CD14-positive monocyte (primary cell): ENCODE results near the gene KIAA0586. TPM values are rescaled to one million over a fixed set of nuclear protein-coding genes. Genes with fewer than 3 reads are reported as not detected.

ENCODE experiments used
- DNase-seq, 3 donors: peaks; one replicate each; pipeline ENCODE4 v3.0.0-alpha.2; 2011 to 2022
- H2AFZ ChIP-seq: 2 replicates; pipeline ENCODE4 v1.6.0; 2012; ENCODE audit warnings: mild to moderate bottlenecking, low read depth, low read length, inconsistent platforms; ENCODE audit not compliant: insufficient read depth, poor library complexity, severe bottlenecking
- H3K27ac ChIP-seq, 2 donors: 1 replicate in 1 of 2; 2 replicates in 1 of 2; pipeline ENCODE4 v1.5.1; 2012 to 2013; ENCODE audit warnings: low read length in 2 of 2, control low read depth in 1 of 2, inconsistent platforms in 1 of 2, low read depth in 1 of 2, mild to moderate bottlenecking in 1 of 2
- H3K27me3 ChIP-seq, 2 donors: one replicate each; pipeline versions ENCODE4 v1.6.0 to v1.6.1; 2011 to 2013; ENCODE audit warnings: low read length in 2 of 2; ENCODE audit not compliant: control insufficient read depth in 2 of 2, insufficient read depth in 2 of 2
- H3K36me3 ChIP-seq, 2 donors: replicated peaks in 1 of 2; 1 replicate in 1 of 2; 2 replicates in 1 of 2; pipeline versions ENCODE4 v1.5.1 to v1.6.1; 2012 to 2013; ENCODE audit warnings: low read length in 2 of 2, control low read depth in 1 of 2, inconsistent platforms in 1 of 2, mild to moderate bottlenecking in 1 of 2; ENCODE audit not compliant: insufficient read depth in 2 of 2, control insufficient read depth in 1 of 2
- H3K4me1 ChIP-seq, 2 donors: 1 replicate in 1 of 2; 2 replicates in 1 of 2; pipeline versions ENCODE4 v1.5.1 to v1.6.1; 2012 to 2013; ENCODE audit warnings: low read length in 2 of 2, control low read depth in 1 of 2, inconsistent platforms in 1 of 2, mild to moderate bottlenecking in 1 of 2, moderate library complexity in 1 of 2; ENCODE audit not compliant: insufficient read depth in 2 of 2, control insufficient read depth in 1 of 2
- H3K4me2 ChIP-seq: replicated peaks from 2 replicates; pipeline ENCODE3; 2012; ENCODE audit warnings: low read length, moderate library complexity, mild to moderate bottlenecking; ENCODE audit not compliant: poor library complexity, severe bottlenecking; ENCODE audit errors: extremely low read depth
- H3K4me3 ChIP-seq, 3 experiments: fragments of 200-600 bp in 1 of 3; sonication (generic) in 1 of 3; replicated peaks in 1 of 3; 1 replicate in 2 of 3; 2 replicates in 1 of 3; pipeline ENCODE4 v1.5.1; 2011 to 2013; ENCODE audit warnings: low read length in 3 of 3, mild to moderate bottlenecking in 3 of 3, control low read depth in 2 of 3, low read depth in 2 of 3, inconsistent platforms in 1 of 3, moderate library complexity in 1 of 3
- H3K79me2 ChIP-seq: 2 replicates; pipeline ENCODE4 v1.6.0; 2012; ENCODE audit warnings: mild to moderate bottlenecking, control low read depth, inconsistent platforms, low read length, moderate library complexity; ENCODE audit not compliant: insufficient read depth
- H3K9ac ChIP-seq: 2 replicates; pipeline ENCODE4 v1.6.0; 2017; ENCODE audit warnings: low read length, mild to moderate bottlenecking; ENCODE audit not compliant: insufficient read depth, poor library complexity, severe bottlenecking
- H3K9me3 ChIP-seq, 2 donors: replicated peaks in 1 of 2; 1 replicate in 1 of 2; 2 replicates in 1 of 2; pipeline versions ENCODE4 v1.5.1 to v1.6.1; 2012 to 2013; ENCODE audit warnings: low read length in 2 of 2, control low read depth in 1 of 2; ENCODE audit not compliant: control insufficient read depth in 1 of 2, insufficient read depth in 1 of 2
- H4K20me1 ChIP-seq: 2 replicates; pipeline ENCODE4 v1.6.0; 2012; ENCODE audit warnings: mild to moderate bottlenecking, low read length, control low read depth, moderate library complexity; ENCODE audit not compliant: insufficient read depth
- H3K27ac Mint-ChIP-seq, 7 donors: one replicate each; pipeline ENCODE4 v1.8.0; 2020; ENCODE audit warnings: mild to moderate bottlenecking in 7 of 7, mixed read lengths in 7 of 7, moderate library complexity in 6 of 7, inconsistent platforms in 2 of 7
- H3K27me3 Mint-ChIP-seq, 3 donors: one replicate each; pipeline ENCODE4 v1.8.0; 2021 to 2022; ENCODE audit warnings: low read depth in 3 of 3, mild to moderate bottlenecking in 3 of 3, mixed read lengths in 3 of 3, moderate library complexity in 3 of 3, inconsistent platforms in 1 of 3
- H3K36me3 Mint-ChIP-seq, 2 donors: one replicate each; pipeline ENCODE4 v1.8.0; 2020; ENCODE audit warnings: mixed read lengths in 2 of 2, inconsistent platforms in 1 of 2, mild to moderate bottlenecking in 1 of 2
- H3K4me1 Mint-ChIP-seq: one replicate; pipeline ENCODE4 v1.8.0; 2020; ENCODE audit warnings: mild to moderate bottlenecking, mixed read lengths
- H3K4me3 Mint-ChIP-seq, 2 donors: one replicate each; pipeline ENCODE4 v1.8.0; 2020; ENCODE audit warnings: mild to moderate bottlenecking in 2 of 2, mixed read lengths in 2 of 2, moderate library complexity in 1 of 2
- H3K9me3 Mint-ChIP-seq, 7 donors: one replicate each; pipeline ENCODE4 v1.8.0; 2020 to 2022; ENCODE audit warnings: mixed read lengths in 7 of 7, mild to moderate bottlenecking in 6 of 7, moderate library complexity in 6 of 7, inconsistent platforms in 2 of 7
- WGBS: methylation state at CpG from one replicate; pipeline ENCODE4 v1.1.5; 2013; ENCODE audit warnings: missing lambda C conversion rate; ENCODE audit not compliant: insufficient coverage; 5-methylcytosine and 5-hydroxymethylcytosine counted together
- intact Hi-C, 2 donors: fragments of 100-400 bp; cut with micrococcal nuclease; formaldehyde crosslinking; loops; one replicate each; pipeline versions ENCODE4 v1.15.0 to v1.15.1; 2023
- polyA plus RNA-seq, 3 donors: library from polyadenylated mRNA; depleted of rRNA in 1 of 3; unstranded in 2 of 3; stranded (reverse) in 1 of 3; fragments of 300-500 nt in 2 of 3; fragments of >200 nt in 1 of 3; fragmentation: Illumina TruSeq in 2 of 3; gene quantifications; 1 replicate in 2 of 3; 2 replicates in 1 of 3; pipeline ENCODE4 v1.2.3, GENCODE V29; 2012 to 2021
- TF ChIP-seq, protein P1 (sequence below): fragments of 200-600 bp; IDR thresholded peaks from one replicate; pipeline ENCODE4 v1.8.0; 2022; ENCODE audit warnings: antibody characterized with exemption, mild to moderate bottlenecking

Gene KIAA0586
- polyA plus RNA-seq, 3 donors, result 3.4 to 7.5 (median 4.4) TPM

DNA sequence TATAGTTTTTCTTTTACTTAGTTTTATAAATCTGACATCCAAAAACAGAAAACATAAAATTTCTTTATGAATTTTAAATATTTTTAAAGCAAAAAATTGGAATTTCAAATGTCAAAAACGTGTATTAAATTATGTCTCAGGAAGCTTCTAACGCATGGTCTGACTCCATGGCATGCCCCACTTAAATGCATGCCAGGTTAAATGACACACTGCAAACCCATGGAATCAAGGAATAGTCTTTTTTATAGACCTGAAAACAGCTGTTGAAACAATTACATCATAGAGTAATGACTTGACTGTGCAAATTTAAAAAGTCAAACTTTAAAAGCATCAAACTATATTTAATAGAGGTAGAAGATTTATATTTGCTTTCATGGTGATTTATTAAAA is 114.1 kb downstream of the KIAA0586 start:
- intact Hi-C loops, result no loop called here
- Histone ChIP-seq H3K27ac (no peak overlapping the region), H3K9me3 (no peaks in the 10 kb centered on the region), H4K20me1 (no peaks in the 10 kb centered on the region), H3K9ac (no peak overlapping the region), H2AFZ (no peak overlapping the region), H3K4me2 (no peak overlapping the region), H3K4me3 (no peak overlapping the region), H3K79me2 (no peaks in the 10 kb centered on the region), H3K4me1 (no peaks in the 10 kb centered on the region), H3K36me3 (no peaks in the 10 kb centered on the region), H3K27me3 (no peaks in the 10 kb centered on the region)
- Mint-ChIP-seq H3K36me3 (peaks cover 18 to 19% of the 10 kb centered on the region in 2 donors), H3K4me1 (no peaks in the 10 kb centered on the region), H3K4me3 (no peak overlapping the region), H3K27me3 (peaks cover 0 to 1% (median 0%) of the 10 kb centered on the region in 3 donors), H3K9me3 (peaks cover 0 to 4% (median 0%) of the 10 kb centered on the region in 7 donors), H3K27ac (no peak overlapping the region)
- TF ChIP-seq, protein P1, sequence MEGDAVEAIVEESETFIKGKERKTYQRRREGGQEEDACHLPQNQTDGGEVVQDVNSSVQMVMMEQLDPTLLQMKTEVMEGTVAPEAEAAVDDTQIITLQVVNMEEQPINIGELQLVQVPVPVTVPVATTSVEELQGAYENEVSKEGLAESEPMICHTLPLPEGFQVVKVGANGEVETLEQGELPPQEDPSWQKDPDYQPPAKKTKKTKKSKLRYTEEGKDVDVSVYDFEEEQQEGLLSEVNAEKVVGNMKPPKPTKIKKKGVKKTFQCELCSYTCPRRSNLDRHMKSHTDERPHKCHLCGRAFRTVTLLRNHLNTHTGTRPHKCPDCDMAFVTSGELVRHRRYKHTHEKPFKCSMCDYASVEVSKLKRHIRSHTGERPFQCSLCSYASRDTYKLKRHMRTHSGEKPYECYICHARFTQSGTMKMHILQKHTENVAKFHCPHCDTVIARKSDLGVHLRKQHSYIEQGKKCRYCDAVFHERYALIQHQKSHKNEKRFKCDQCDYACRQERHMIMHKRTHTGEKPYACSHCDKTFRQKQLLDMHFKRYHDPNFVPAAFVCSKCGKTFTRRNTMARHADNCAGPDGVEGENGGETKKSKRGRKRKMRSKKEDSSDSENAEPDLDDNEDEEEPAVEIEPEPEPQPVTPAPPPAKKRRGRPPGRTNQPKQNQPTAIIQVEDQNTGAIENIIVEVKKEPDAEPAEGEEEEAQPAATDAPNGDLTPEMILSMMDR, result no peak
- no CpG with 5 or more reads among the region's 2 CpGs for WGBS
- no peak for DNase-seq

DNA sequence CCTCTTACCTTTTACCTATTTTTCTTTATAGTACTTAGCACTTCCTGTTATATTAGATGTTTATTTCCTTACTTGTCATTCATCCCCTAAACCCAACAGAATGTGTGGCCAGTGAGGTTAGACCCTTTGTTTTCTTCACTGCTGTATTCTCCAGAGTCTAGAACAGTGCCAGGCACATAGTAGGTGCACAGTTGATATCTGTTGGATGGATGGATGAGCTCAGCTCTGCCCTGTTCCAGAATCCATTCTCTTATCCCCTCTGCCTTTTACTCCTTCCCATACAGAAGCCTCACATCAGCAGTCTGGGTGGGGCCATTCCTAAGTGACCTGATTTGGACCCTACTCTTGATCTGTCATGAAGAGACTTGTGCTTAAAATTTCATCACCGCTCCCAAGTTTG is 115.7 kb downstream of the KIAA0586 start:
- Mint-ChIP-seq H3K36me3 (peaks cover 15 to 18% of the 10 kb centered on the region in 2 donors), H3K9me3 (peaks cover 0 to 4% (median 0%) of the 10 kb centered on the region in 7 donors), H3K4me1 (no peaks in the 10 kb centered on the region), H3K27ac (peak overlapping the region in 1 of 7 donors; percentile 24), H3K27me3 (peaks cover 0 to 1% (median 0%) of the 10 kb centered on the region in 3 donors), H3K4me3 (no peak overlapping the region)
- Histone ChIP-seq H3K4me3 (no peak overlapping the region), H3K4me1 (no peaks in the 10 kb centered on the region), H3K9me3 (no peaks in the 10 kb centered on the region), H3K36me3 (no peaks in the 10 kb centered on the region), H4K20me1 (no peaks in the 10 kb centered on the region), H3K4me2 (no peak overlapping the region), H3K79me2 (no peaks in the 10 kb centered on the region), H2AFZ (no peak overlapping the region), H3K9ac (no peak overlapping the region), H3K27ac (no peak overlapping the region), H3K27me3 (no peaks in the 10 kb centered on the region)
- WGBS, result 100% methylated on average over 1 of the region's 1 CpG
- TF ChIP-seq, protein P1, result no peak
- intact Hi-C loops, result no loop called here
- DNase-seq, result no peak
